ENCODE data around the gene ITPKC. TPM values are rescaled to one million over a fixed set of nuclear protein-coding genes. Genes with fewer than 3 reads are reported as not detected.
A peak's percentile ranks its signal among the peaks of the same experiment; 100 is the strongest.

Gene ITPKC
- total and polyA plus RNA-seq, 9 of the 15 experiments (the other 6 are each of a cell fraction or from before 2014, with no cell fraction given), result 0.08 to 9.3 (median 5.8) TPM

DNA sequence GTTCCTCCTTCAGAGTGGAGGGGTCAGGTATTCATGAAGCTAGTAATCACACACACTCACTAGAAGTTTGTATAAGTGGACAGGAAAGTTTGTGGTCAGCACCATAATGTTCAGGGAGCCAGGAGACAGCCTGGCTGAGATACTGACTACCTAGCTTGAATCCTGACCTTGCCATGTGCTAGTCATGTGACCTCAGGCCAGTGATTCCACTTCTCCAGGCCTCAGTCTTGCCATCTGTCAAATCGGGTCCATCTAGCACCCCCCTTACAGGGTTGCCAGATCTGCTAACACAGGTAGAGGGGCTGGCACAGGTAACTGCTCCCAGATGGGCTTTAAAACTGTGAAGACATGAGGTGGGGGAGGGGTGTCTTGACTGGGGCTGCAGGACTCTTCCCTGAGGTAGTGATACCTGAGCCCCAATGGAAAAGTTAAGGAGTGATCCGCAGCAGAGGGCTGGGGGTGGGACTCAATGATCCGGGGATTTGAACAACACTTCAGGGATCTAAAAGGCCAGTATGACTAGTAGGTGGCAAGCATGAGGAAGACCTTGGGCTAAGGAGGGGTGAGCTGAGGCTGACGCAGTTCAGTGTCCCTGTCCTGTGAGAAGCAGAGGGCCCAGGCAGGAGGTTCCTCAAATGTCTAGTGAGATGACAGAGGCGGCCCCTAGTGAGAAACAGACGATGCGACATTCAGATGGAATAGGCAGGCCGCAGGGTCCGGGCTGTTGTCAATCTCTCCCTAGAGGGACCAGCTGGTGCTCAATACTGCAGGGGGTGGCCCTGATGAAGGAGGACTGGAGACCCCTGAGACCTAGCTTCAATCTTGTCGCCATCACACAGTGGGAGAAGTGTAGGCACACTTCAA, 24.8 kb downstream of the ITPKC start:
- CTCF ChIA-PET (ENCODE audit: low intra/inter-chr PET ratio), result no interaction called here
- in situ Hi-C loops (cut with MboI) (no loop called here), intact Hi-C loops (cut with micrococcal nuclease) (loop anchor here (5.0 kb wide), 1 partner anchor 79 kb away; no protein-coding TSS in a partner anchor)
- Histone ChIP-seq H4K20me1 (replicated peaks; ENCODE audit: control insufficient read depth, insufficient read depth, low read length) (0 out of 2 replicates have a peak, but pooled peaks cover 3% of the 10 kb centered on the region), H2AFZ (ENCODE audit: low read depth, low read length) (no peak overlapping the region), H3K79me2 (ENCODE audit: control insufficient read depth, insufficient read depth, low read length) (no peaks in the 10 kb centered on the region), H3K9ac (ENCODE audit: insufficient read depth in 1 of 2, low read depth in 2 of 2, low read length in 2 of 2) (peak overlapping the region in 1 of 2 experiments; percentile 66; a peak in 2 of 4 replicates), H3K4me3 (no peak overlapping the region), H3K27me3 (ENCODE audit: control insufficient read depth in 2 of 2, insufficient read depth in 2 of 2, low read length in 2 of 2) (no peaks in the 10 kb centered on the region), H3K4me2 (ENCODE audit: insufficient read depth, low read length) (no peak overlapping the region), H3K9me1 (ENCODE audit: control insufficient read depth, insufficient read depth, low read length) (no peaks in the 10 kb centered on the region), H3K4me1 (replicated peaks in 1 of 2; ENCODE audit: control insufficient read depth in 2 of 2, insufficient read depth in 2 of 2, low read length in 2 of 2) (peaks cover 0 to 42% of the 10 kb centered on the region in 2 experiments; a peak in 3 of 5 replicates), H3K9me3 (replicated peaks; ENCODE audit: control insufficient read depth, insufficient read depth, low read depth, low read length) (no peaks in the 10 kb centered on the region), H3K27ac (ENCODE audit: extremely low read depth, low read depth, low read length) (peak overlapping the region; percentile 38; the same call in 1 of the 3 replicates), H3K36me3 (ENCODE audit: control insufficient read depth, insufficient read depth, low read length) (peaks cover 30% of the 10 kb centered on the region; the same call in 2 of the 3 replicates)
- DNase-seq (ENCODE audit: extremely low read depth in 1 of 4, low spot score in 3 of 4), result peak in 1 of 4 experiments; percentile 36
- BruUV-seq (replicated peaks), result no TSS peak
- POLR2A ChIA-PET, result interaction anchor here (0.7 to 2.0 kb wide), 6 partner anchors 9 to 450 kb away, joined by 3 to 9 read pairs (median 4); partner anchors contain the start of genes ACTMAP and SNRPA
- peak; percentile 45 for ATAC-seq
- 74% methylated on average over 10 of the region's 10 CpGs for WGBS (ENCODE audit: insufficient coverage, low coverage, missing lambda C conversion rate)
- FAIRE-seq, result peak; percentile 15
- TF ChIP-seq ZNF311 (CRISPR knock-in tag; IDR thresholded peaks at IDR 0.05), result no peak
- no peak for TF ChIP-seq ZNF133 (CRISPR knock-in tag; IDR thresholded peaks at IDR 0.05)
- TF ChIP-seq ZNF668 (CRISPR knock-in tag; IDR thresholded peaks at IDR 0.05), result no peak
- TF ChIP-seq, protein P1, sequence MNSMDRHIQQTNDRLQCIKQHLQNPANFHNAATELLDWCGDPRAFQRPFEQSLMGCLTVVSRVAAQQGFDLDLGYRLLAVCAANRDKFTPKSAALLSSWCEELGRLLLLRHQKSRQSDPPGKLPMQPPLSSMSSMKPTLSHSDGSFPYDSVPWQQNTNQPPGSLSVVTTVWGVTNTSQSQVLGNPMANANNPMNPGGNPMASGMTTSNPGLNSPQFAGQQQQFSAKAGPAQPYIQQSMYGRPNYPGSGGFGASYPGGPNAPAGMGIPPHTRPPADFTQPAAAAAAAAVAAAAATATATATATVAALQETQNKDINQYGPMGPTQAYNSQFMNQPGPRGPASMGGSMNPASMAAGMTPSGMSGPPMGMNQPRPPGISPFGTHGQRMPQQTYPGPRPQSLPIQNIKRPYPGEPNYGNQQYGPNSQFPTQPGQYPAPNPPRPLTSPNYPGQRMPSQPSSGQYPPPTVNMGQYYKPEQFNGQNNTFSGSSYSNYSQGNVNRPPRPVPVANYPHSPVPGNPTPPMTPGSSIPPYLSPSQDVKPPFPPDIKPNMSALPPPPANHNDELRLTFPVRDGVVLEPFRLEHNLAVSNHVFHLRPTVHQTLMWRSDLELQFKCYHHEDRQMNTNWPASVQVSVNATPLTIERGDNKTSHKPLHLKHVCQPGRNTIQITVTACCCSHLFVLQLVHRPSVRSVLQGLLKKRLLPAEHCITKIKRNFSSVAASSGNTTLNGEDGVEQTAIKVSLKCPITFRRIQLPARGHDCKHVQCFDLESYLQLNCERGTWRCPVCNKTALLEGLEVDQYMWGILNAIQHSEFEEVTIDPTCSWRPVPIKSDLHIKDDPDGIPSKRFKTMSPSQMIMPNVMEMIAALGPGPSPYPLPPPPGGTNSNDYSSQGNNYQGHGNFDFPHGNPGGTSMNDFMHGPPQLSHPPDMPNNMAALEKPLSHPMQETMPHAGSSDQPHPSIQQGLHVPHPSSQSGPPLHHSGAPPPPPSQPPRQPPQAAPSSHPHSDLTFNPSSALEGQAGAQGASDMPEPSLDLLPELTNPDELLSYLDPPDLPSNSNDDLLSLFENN (IDR thresholded peaks at IDR 0.05; ENCODE audit: low read depth in 2 of 2, low read length in 2 of 2), result no peak
- TF ChIP-seq CEBPG (CRISPR knock-in tag; IDR thresholded peaks at IDR 0.05), result no peak
- TF ChIP-seq CEBPG (tag; conservative IDR thresholded peaks at IDR 0.05 in 1 of 2, IDR thresholded peaks at IDR 0.05 in 1 of 2), result no peak
- TF ChIP-seq CBFA2T2 (conservative IDR thresholded peaks at IDR 0.05), result 0 out of 2 replicates have a peak, but pooled peaks have one; percentile 16
- TF ChIP-seq BACH1 (tag; IDR thresholded peaks at IDR 0.05), result no peak
- no peak for TF ChIP-seq SMARCE1 (IDR thresholded peaks at IDR 0.05)
- TF ChIP-seq, protein P2, sequence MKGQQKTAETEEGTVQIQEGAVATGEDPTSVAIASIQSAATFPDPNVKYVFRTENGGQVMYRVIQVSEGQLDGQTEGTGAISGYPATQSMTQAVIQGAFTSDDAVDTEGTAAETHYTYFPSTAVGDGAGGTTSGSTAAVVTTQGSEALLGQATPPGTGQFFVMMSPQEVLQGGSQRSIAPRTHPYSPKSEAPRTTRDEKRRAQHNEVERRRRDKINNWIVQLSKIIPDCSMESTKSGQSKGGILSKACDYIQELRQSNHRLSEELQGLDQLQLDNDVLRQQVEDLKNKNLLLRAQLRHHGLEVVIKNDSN (CRISPR knock-in tag; IDR thresholded peaks at IDR 0.05), result peak; percentile 33; the same call in 1 of the 2 replicates
- no peak for TF ChIP-seq ZNF507 (tag; conservative IDR thresholded peaks at IDR 0.05)
- TF ChIP-seq, protein P3, sequence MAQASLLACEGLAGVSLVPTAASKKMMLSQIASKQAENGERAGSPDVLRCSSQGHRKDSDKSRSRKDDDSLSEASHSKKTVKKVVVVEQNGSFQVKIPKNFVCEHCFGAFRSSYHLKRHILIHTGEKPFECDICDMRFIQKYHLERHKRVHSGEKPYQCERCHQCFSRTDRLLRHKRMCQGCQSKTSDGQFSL (CRISPR knock-in tag; IDR thresholded peaks at IDR 0.05), result peak; percentile 50; the same call in 1 of the 2 replicates
- TF ChIP-seq, protein P3 (tag; IDR thresholded peaks at IDR 0.05), result no peak; a peak in 1 of 4 replicates
- no peak for TF ChIP-seq CXXC5 (CRISPR knock-in tag; IDR thresholded peaks at IDR 0.05)
- TF ChIP-seq, protein P4, sequence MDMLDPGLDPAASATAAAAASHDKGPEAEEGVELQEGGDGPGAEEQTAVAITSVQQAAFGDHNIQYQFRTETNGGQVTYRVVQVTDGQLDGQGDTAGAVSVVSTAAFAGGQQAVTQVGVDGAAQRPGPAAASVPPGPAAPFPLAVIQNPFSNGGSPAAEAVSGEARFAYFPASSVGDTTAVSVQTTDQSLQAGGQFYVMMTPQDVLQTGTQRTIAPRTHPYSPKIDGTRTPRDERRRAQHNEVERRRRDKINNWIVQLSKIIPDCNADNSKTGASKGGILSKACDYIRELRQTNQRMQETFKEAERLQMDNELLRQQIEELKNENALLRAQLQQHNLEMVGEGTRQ (CRISPR knock-in tag; IDR thresholded peaks at IDR 0.05), result peak; percentile 18; the same call in 1 of the 2 replicates
